Activated CD4-positive, CD25-positive, alpha-beta regulatory T cell (primary cell): ENCODE results near the gene CDH4.

Experiments used
- DNase-seq, 4 experiments: peaks; one replicate each; lab custom pipeline; 2025; lab: John Stamatoyannopoulos, UW

The CDH4 gene

GRCh38 chr20:61655591-61655990 is 403.5 kb downstream of the CDH4 start:
- no peak for DNase-seq

- DNase-seq, result no peak
These were observed 404.1 kb downstream of the CDH4 start for GRCh38 chr20:61656198-61656597.

GRCh38 chr20:61657721-61658377 is 405.8 kb downstream of the CDH4 start:
- DNase-seq, result no peak

GRCh38 chr20:61658563-61658962 is 406.5 kb downstream of the CDH4 start:
- no peak for DNase-seq

- no peak for DNase-seq
These were observed 407.4 kb downstream of the CDH4 start for GRCh38 chr20:61659246-61659993.

GRCh38 chr20:61659994-61660346 is 407.9 kb downstream of the CDH4 start:
- DNase-seq, result no peak

GRCh38 chr20:61660559-61660958 is 408.5 kb downstream of the CDH4 start:
- DNase-seq, result no peak

- no peak for DNase-seq
These were observed 409.0 kb downstream of the CDH4 start for GRCh38 chr20:61661025-61661424.

GRCh38 chr20:61661583-61661982 is 409.5 kb downstream of the CDH4 start:
- no peak for DNase-seq

- DNase-seq, result no peak
These were observed 410.3 kb downstream of the CDH4 start for GRCh38 chr20:61662226-61662967.

- DNase-seq, result no peak
These were observed 410.9 kb downstream of the CDH4 start for GRCh38 chr20:61662968-61663331.

GRCh38 chr20:61663521-61664425 is 411.7 kb downstream of the CDH4 start:
- no peak for DNase-seq

- DNase-seq, result no peak
These were observed 412.7 kb downstream of the CDH4 start for GRCh38 chr20:61664556-61665320.

GRCh38 chr20:61665528-61666470 is 413.7 kb downstream of the CDH4 start:
- no peak for DNase-seq

GRCh38 chr20:61666471-61666832 is 414.4 kb downstream of the CDH4 start:
- DNase-seq, result no peak

- no peak for DNase-seq
These were observed 415.2 kb downstream of the CDH4 start for GRCh38 chr20:61667056-61667792.

- DNase-seq, result no peak
These were observed 416.1 kb downstream of the CDH4 start for GRCh38 chr20:61668065-61668650.

GRCh38 chr20:61668771-61669503 is 416.9 kb downstream of the CDH4 start:
- no peak for DNase-seq
